A549 treated with DMSO at 1 μM for 4 hours (cell line): ENCODE measurements around the gene C2CD4D. TPM values are rescaled to one million over a fixed set of nuclear protein-coding genes. Genes with fewer than 3 reads are reported as not detected.

Source experiments
- total RNA-seq: library from RNA; stranded (reverse); fragments of 200-300 nt; extraction: Qiagen RNA extraction; gene quantifications from 5 replicates; pipeline ENCODE4 v1.2.3, GENCODE V29; 2022; ENCODE audit warnings: low read depth

Gene C2CD4D
- total RNA-seq = not detected in 5 replicates

GRCh38 chr1:151839457-151840403 lies at the start of gene C2CD4D:
C2CD4D (minus strand) TSS chr1:151839820; CDS start chr1:151838989, 831 bp downstream.

GRCh38 chr1:151853411-151853943 lies 13.9 kb upstream of the C2CD4D start, which contains the start of gene THEM5:
THEM5 (minus strand) TSS chr1:151853712; CDS start chr1:151853565, 147 bp downstream.

GRCh38 chr1:151831605-151832004 lies 8.0 kb downstream of the C2CD4D start, which contains the start of gene RORC:
RORC (minus strand) TSS chr1:151831802; CDS start chr1:151831764, 38 bp downstream.

GRCh38 chr1:151805066-151805820 lies 34.4 kb downstream of the C2CD4D start, which contains the start of gene LINGO4:
LINGO4 (minus strand) TSS chr1:151805419; CDS start chr1:151802704, 2,715 bp downstream.

GRCh38 chr1:151790071-151790939 lies 49.3 kb downstream of the C2CD4D start, which contains the start of gene TDRKH:
TDRKH (minus strand) TSS chr1:151790500; CDS start chr1:151783022, 7,478 bp downstream.

Other genes starting within 250 kb of the C2CD4D start
- 8.6 to 10.3 TPM (median 9.5 TPM) in 5 replicates for gene SNX27, start 227.8 kb downstream of the C2CD4D start, total RNA-seq
- 0.03 TPM in 1 of 5 replicates, not detected in the others for gene CELF3, start 123.0 kb downstream of the C2CD4D start, total RNA-seq
- not detected in 5 replicates for gene RIIAD1, start 118.3 kb downstream of the C2CD4D start, total RNA-seq
- gene MRPL9, start 76.3 kb downstream of the C2CD4D start, total RNA-seq = 71.6 to 87.0 TPM (median 84.6 TPM) in 5 replicates
- gene TDRKH, start 49.3 kb downstream of the C2CD4D start, total RNA-seq = 5.2 to 6.9 TPM (median 6.5 TPM) in 5 replicates
- gene LINGO4, start 34.4 kb downstream of the C2CD4D start, total RNA-seq = not detected in 5 replicates
- 0.02 to 0.07 TPM (median 0.03 TPM) in 3 of 5 replicates, not detected in the others for gene RORC, start 8.0 kb downstream of the C2CD4D start, total RNA-seq
- gene THEM5, start 13.9 kb upstream of the C2CD4D start, total RNA-seq = not detected in 5 replicates
- gene THEM4, start 69.7 kb upstream of the C2CD4D start, total RNA-seq = 13.3 to 15.5 TPM (median 13.8 TPM) in 5 replicates
- gene S100A10, start 154.0 kb upstream of the C2CD4D start, total RNA-seq = 1,693 to 2,312 TPM (median 1,909 TPM) in 5 replicates
- 1,732 to 1,898 TPM (median 1,814 TPM) in 5 replicates for gene S100A11, start 197.2 kb upstream of the C2CD4D start, total RNA-seq
- not detected in 5 replicates for gene TCHHL1, start 249.2 kb upstream of the C2CD4D start, total RNA-seq